GM19372 (cell line): ENCODE results near the gene HIRA.
"Not testable (repeated sequence)": the region's sequence is repeated elsewhere in the genome, so short reads cannot be mapped to it uniquely, and the experiment has no call there.

Experiments
- ATAC-seq: cut with Tn5 transposase; IDR thresholded peaks from one replicate; pipeline ENCODE4 v1.9.1; 2021; ENCODE audit warnings: mild to moderate bottlenecking, low read depth, moderate library complexity; ENCODE audit not compliant: unreplicated experiment

The HIRA gene

DNA sequence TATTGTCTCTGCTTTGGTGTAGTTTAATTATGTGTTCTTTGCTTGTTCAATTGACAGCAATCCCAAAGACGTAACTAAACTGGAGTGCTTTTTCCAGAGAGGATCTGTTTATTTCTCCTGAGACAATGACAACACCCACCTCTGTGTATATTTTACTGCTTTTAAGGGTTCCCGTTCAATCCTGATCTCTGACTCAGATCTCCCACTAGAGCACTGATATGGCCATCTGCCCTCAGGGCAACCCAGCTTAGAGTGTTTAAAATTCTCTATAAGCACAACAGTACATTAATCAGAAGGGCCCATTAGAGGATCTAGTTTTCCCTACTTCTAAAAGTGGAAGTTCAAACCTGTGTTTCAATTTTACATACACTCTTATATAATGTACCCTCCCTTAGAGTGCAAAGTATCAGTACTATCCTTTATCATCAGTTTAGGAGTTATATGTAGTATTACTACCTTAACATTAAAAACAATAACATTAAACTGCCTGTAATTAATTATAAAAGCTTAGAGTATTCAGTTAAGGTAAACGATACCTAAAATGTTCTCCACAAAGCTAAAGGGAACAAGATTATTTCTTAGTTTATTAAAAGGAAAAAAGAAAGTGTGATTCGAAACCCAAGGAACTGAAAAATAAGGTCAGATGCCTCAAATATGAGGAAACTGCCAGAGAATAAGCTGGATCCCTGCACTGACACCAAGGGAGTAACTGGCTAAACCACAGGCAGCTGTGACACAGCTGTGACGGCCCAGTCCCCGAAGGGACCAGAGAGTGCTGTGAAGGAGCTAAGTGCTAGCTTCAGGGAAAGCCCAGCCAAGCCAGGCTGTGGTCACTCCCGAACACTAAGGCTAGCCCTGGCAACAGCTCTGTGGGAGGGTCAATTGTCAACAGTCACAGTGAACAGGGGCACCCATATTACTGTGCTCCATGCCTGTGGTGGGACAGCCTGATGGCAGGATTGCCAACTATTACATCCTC lies 32.2 kb upstream of the HIRA start:
- ATAC-seq, result no peak

DNA sequence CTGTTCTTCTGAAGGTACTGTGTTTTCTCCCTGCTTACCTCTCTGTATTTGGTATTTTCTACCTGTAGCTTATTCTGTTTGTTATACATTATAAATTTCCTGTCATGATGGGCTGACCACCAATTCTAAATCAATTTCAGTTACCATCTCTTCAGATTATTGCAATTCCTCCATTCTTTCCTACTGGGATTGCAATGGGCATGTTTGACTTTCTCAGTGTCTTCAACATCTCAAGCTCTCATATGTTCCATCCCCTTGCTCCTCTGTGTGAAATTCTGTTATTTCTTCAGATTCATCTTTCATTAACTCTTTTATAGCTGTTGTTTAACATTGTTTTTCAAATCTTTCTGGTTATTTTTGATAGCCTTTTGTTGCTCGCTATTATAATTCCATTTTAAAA lies 31.5 kb upstream of the HIRA start:
- no peak for ATAC-seq

DNA sequence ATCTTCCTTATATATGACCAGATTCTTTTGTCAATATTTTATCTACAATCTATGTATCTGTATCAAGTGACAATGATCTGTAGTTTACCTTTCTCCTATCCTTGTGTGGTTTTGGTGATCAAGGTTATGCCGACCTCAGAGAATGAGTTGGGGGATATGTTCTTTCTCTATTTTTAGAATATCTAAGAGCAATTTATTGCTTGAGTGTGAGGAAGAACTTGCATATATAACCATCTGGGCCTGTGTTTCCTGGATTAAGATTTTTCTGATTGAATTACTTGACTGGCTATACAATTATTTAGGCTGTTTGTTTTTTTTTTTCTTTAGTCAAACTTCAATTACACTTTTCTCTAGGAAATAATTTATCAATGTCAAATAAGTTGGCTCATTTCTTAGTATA lies 30.0 kb upstream of the HIRA start:
- no peak for ATAC-seq

DNA sequence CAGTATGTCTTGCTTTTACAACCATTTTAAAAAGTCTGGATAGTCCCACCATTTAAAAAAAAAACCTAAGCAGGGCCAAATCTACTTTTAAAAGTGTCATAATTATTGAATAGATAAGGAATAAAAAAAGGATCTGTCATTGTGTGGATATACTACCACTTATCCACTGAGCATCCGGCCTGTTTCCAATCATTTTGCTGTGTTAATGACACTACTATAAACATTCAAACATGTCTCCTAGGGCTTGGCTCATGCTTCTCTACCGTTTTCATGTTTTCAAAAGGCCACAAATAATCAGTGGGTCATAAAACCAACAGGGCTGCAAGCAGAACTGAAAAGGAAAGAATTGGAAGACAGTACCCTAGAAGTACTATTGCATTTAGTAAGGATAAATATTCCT lies 28.5 kb upstream of the HIRA start:
- no peak for ATAC-seq

DNA sequence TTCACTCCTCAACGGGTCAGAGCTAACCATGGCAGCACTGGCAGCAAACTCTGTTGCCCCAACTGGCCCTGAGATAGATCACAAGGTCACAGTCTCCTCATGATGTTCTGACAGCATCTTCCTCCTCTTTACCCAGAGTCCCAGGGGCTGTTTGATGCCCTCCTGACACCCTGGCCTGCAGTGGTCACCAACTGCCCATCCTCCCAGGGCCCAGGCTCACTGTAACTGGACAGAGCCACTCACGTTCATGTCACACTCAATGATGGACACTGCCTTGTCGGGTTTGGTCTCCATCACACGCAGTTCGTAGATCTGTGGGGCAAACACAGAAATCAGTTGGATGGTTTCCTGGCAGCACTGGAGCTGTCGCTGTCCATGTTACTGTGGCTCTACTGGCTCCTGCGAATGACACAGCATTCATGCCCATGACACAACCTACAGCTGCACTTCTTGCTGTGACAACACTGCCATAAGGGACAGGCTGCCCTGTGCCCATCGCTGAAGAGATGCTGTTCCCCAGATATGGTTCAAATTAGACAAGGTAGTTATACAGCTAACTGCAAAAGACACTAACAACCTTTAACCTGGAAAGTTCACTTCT lies 26.4 kb upstream of the HIRA start:
- no peak for ATAC-seq

DNA sequence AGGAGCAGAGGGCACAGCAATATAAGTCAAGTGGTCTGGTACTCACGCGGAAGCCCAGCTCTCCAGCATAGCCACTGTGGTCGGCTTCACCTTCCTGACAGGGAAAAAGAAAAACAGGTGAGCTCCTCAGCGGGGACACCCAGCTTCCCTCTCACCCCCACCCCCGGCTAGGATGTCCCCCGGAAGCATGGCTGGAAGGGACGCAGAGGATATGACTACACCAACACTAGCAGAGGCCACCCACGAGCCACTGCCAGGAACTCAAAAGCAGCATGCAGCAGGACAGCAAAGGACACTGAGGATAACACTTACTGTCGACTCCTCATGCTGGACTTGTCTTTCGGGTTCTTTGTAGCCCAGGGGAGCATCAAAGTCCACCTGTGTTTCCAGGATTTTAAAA lies 25.0 kb upstream of the HIRA start:
- ATAC-seq, result no peak

DNA sequence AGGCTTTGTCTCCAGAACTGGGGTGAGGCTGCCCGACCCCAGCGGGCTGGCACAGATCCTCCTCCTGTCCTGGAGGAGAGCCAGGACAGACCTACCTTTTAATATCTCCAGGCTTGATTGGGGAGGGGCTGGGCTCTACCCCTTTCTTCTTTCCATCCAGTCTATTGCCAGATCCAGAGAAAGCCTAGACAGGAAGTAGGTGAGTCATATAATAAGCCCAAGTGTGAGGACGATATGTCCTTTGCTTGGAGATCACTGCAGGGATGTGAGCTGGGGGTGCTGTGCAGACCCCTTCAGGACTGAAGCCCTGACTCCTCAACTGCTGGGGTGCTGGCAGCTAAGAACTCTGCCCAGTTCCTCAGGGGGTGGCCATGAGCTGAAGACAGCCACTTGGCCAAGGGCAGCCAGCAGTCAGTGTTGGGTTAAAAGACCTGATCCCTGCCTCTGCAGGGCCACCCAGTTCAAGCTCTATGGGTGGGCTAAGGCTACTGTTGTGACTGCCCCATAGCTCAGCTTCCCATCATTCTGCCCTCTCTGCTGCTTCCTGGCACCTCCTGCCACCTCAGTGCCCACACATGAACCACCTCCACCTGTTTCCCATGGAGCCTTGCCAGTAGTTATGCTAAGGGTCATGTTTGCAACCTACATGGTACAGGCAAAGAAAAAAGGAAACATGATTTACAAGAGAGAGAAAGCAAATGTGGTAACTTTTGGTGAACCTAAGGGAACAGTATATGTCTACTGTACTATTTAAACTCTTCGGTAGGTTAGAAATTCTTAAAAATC lies 24.2 kb upstream of the HIRA start:
- ATAC-seq, result no peak

DNA sequence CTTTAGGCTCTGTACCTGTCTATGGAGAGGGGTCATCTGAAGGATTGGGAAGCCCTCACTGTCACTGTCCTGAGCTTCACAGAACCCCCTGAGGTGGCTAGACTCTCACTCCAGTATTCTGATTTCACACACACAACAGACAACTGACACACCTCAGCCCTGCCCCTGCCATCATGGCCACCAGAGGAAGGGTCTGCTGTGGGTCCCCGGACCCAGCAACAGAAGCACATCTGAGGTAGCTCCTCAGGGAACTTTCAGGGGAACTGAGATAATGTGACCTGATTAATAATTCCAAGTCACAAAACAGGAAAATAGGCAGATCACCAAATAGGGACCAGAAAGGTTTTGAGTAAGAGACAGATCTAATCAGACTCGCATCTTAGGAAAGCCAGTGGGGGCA lies 23.5 kb upstream of the HIRA start:
- ATAC-seq, result no peak

DNA sequence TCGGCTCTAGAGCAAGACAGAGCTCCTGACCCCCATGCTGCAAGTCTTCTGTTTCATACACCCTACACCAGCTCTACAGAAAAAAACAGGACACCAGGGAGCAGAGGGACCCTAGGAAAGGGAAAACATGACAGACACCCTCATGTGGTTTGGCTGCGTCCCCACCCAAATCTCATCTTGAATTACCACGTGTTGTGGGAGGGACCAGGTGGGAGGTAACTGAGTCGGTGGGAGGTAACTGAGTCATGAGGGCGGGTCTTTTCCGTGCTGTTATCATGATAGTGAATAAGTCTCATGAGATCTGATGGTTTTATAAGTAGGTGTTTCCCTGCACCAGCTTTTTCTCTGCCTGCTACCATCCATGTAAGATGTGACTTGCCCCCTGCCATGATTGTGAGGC lies 22.6 kb upstream of the HIRA start:
- no peak for ATAC-seq

DNA sequence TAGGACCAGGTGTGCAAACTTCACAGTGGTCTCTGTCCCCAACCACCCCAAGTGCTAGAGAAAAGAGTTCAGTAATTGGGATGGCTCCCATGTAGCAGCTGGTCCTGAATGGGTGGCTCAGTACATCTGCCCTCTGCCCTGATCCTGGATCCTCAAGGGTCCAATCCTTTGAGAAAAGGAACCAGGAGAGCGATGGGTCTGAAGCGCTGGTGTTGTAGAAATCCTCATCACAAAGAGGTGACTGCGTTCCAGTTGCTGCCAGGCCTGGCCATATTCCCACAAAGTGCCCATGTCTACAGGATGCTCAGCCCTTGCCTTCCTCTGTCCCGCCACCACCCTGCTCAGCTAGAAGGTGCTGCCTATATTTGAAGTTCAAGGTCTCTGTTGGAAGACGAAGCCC lies 22.2 kb upstream of the HIRA start:
- no peak for ATAC-seq

DNA sequence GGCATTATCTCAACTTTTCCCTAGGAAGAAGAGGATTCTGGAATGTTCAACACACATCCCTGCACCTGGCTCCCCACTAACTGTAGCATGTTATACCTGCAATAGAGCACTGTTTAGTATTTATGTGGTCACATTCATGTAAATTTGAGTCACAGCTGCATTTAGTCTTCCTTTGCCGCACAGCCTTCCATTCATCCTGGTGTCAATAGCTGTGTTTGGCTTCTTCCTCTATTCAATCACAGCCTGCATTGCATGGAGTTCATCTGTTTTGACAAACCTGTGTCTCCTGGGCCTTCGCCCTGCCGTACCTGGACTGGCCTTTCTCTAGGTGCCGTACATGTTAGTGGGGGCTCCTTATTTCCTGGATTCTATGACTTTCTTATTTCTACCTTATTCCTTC lies 20.0 kb upstream of the HIRA start:
- ATAC-seq, result no peak

DNA sequence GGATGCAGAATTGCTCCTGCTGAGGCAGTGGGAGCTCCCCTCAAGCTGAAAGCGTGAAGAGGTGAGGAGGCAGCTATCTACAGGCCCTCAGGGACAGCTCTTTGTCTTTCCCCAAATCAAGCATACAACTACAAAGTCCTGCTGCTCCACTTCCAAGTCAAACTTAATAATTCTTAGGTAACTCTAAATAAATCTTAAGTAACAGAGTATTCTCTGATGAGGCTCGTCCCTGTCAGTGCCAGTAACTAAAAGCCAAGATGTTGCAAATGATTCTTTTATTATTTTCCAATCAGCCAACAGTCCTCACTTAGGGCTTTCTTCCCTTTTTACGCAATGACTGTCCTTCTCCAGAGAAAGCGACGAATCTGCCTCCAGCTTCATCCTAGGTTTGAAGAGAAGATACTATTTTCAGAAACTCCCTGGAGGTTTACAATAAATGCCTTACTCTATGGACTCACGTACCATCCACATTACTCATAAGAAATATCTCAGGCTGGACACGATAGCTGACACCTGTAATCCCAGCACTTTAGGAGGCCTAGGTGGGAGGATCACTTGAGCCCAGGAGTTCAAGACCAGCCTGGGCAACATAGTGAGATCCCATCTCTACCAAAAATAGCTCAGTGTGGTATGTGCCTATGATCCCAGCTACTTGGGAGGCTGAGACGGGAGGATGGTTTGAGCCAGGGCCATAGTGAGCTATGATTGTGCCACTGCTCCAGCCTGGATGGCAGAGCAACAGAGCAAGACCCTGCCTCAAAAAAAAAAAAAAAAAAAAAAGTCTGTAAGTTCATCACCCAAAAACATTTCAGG lies 19.0 kb upstream of the HIRA start:
- ATAC-seq, result no peak

DNA sequence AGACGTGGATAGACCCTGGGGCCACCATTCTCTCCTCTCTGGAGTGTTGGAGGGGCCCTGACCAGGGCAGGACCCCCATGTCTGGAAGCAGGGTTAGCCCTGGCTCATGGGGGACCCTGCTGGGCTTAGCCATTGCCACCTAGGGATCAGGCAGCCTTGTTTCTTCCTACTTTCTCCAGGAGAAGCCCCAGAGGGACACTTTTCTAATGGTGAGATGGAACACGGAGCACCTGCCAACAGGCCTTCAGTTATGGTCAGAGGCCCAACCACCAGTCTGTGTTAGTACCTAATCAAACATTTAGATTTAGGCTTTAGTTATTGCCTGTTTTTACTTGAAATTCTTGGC lies 17.9 kb upstream of the HIRA start:
- ATAC-seq, result no peak

DNA sequence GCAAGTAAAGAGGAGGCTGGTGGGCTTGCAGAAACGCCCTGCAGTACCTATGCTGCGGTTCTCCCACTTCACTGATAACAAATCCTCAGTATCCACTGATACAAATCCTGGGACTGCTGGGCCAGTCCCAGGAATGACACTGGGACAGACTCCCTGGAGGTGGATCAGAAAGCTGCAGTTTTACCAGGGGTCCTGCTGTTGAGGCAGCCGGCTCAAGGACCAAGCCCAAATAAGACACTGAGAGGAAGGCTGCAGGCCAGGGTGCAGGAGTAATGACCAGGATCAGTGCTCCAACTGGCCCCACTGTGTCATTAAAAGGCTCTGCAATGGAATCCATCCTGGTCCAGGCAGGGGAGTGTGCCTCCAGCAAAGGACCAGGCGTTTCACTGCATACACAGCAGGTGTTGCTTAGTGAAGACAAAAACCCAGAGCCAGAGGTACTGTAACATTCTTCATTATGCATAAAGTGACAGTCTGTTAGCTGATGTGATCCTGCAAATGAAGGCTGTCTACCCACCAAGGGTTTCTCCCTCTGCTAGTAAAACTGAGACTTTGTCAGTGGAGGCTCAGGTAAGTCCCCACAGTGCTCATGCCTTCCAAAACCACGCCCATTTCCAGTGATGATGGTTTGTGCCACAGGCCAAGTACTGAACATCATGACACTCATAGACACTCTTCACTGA lies 17.3 kb upstream of the HIRA start:
- no peak for ATAC-seq

DNA sequence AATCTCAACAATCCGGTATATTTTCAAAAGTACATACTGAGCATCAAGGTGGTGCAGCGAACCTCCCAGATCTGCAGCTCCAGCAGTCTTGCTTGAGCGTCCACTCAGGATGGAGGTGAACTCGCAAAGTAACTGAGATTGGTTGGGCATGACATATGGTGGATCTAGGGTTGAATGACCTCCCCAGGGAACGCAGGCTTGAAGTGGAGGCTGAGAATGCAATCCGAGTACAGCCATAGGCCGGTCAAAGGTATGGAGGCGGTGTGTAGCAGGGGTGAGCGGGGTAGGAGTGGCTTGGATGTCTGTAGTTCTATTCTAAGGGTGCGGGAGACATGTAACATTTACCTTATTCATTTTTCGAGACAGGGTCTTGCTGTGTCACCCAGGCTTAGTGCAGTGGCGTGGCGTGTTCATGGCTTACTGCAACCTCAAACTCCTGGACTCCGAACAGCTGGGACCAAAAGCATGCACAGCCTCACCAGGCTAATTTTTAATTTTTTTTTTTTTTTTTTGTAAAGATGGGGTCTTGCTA lies 16.6 kb upstream of the HIRA start:
- ATAC-seq, result peak; percentile 30

DNA sequence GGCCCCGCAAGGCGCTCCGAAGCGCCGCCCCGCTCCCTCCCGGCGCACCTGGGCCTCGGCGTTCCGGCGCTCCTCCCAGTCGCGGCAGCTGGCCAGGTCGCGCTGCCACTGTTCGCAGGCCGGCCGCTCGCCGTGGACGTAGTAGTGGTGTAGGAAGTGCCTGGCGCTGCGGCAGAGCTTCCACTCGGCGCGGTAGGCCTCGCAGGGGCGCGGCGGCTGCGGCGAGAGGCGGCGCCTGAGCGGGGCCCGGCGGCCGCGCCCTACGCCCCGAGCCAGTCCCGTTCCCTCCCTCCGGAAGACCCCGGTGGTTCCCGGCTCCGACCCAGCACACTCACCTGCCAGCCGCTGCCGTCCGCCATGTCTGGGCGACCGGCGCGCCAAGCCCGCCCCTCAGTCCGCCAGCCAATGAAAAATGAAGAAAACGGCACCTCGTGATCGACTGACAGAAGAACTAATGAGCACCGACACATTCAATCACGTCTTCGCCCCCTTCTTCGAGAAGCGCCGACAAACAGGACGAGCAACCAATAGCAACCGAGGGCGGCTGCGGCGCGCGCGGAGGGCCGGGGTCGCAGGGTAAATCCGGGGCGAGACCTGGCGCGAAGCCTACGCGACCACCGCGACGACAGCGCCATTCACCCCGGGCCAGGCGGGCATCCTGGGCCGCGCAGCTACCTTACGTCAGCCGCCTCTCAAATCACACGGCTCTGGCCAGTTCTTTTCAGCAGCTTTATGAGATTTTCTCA lies 16.0 kb upstream of the HIRA start, which contains the start of gene C22orf39:
C22orf39 (minus strand) TSS at position 382 of the 746 bp plus-strand sequence; CDS start at position 359, 23 bp downstream.
- peak; percentile 75 for ATAC-seq

DNA sequence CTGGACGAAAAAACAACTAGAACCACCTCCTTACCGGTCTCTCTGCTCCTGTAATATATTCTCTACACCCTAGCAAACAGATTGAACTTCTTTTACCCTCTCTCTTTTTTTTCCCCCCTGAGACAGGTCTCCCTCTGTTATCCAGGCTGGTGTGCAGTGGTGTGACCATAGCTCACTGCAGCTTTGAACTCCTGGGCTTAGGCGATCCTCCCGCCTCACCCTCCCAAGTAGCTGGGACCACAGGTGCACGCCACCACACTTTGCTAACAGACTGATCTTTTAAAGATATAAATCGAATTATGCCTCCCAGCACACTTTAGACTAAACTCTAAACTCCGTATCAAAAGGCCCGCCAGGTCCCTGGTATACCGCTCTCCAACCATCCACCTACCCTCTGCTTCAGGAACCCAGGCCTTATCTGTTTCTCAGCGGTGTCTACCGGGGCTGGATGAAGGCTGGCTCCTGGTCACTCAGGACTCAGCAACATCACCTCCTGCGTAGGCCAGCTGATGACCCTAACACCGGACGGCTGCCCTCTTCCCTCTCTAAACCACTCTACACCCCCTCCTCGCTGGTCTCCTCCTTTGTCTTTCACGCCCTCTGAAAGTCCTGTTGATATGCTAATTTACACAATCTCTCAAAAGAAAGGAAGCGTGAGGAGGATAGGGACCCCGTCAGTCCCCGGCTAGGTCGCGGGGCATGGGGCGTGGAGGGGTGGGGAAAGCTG lies 15.2 kb upstream of the HIRA start:
- no peak for ATAC-seq

DNA sequence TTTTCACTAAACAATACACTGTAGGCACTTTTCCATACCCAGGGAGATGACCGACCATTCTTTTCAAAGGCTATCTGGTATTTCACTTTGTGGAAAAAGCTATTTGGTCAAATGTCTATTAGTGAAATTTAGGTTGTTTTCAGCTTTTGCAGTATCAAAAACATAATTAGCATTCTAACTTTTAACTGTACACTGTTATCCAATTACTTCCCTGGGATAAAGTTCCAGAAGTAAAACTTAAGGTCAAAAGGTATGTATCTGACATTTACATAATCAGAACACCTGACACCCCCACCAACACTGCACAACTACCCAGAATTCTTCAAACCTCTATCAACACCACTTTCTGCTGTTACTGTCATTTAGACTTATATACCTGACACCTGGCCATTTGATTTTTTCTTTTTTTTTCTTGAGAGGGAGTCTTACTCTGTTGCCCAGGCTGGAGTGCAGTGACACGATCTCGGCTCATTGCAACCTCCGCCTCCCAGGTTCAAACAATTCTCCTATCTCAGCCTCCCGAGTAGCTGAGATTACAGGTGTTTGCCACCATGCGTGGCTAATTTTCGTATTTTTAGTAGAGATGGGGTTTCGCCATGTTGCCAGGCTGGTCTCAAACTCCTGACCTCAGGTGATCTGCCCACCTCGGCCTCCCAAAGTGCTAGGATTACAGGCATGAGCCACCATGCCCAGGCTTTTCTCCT lies 13.9 kb upstream of the HIRA start:
- not testable (repeated sequence) for ATAC-seq
